HG03442 (cell line): ENCODE measurements around the gene DMD.

Experiments used
- ATAC-seq: cut with Tn5 transposase; IDR thresholded peaks from one replicate; pipeline ENCODE4 v1.9.1; 2021; ENCODE audit warnings: mild to moderate bottlenecking, moderate library complexity; ENCODE audit not compliant: unreplicated experiment

The DMD gene

DNA sequence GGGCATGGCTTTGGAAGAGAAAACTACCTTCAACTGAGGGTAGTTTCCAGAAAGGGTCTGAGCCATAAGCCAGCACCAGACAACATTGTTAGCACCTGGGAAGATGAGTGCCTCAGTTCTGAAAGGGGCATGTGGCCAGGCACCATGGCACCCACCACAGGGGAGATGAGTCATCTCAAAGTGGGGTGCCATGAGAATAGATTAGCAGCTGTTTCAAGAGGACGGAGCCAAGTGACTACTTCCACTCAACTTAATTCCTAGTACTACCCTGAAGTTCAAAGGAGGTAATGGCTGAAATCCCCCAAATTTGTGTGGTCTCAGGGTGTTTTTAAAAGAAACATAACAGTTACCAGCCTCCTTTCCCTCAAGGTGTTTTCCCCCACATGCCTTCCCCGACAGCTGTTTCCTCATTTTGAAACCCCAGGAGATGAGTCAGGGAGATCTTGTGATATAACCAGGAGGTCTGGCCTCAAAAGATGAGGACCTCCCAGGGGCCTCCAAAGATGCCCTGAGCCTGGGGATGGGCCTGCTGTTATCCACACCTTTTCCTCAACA is 2111.7 kb downstream of the DMD start:
- ATAC-seq, result peak; percentile 87

DNA sequence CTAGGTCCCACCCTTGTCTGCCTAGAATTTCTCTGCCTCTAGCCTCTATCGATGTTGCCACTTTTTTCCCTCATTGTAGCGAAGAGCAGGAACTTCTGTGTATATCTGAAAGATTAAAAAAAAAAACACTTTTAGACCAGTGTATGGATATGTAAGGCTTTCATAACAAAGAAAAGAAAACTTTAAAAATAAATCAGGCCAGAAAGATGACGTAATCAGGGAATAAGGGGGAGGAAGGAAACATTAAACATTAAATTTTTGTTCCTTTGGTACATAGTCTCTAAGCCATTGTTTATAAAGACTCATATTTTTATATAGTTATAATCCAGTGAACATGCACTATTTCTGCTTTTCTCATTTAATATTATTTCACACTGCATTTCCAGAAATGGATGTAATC is 2113.3 kb downstream of the DMD start:
- ATAC-seq, result no peak

DNA sequence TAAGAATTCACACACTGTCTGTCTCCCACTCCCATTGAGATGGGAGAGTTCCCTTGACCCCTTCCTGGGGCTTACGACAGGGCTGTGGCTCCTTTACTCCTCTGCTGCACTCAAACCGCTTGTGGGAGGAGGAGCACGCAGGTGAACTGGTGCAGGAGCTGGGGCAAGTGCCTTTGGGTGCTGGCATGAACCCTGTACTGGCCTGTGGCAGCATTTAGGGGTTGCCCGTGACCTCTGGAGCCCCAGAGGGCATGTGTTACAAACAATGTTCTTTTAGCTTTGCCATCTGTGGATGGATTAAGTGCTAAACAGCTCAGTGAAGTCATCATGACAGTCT is 2117.7 kb downstream of the DMD start:
- peak; percentile 20 for ATAC-seq

DNA sequence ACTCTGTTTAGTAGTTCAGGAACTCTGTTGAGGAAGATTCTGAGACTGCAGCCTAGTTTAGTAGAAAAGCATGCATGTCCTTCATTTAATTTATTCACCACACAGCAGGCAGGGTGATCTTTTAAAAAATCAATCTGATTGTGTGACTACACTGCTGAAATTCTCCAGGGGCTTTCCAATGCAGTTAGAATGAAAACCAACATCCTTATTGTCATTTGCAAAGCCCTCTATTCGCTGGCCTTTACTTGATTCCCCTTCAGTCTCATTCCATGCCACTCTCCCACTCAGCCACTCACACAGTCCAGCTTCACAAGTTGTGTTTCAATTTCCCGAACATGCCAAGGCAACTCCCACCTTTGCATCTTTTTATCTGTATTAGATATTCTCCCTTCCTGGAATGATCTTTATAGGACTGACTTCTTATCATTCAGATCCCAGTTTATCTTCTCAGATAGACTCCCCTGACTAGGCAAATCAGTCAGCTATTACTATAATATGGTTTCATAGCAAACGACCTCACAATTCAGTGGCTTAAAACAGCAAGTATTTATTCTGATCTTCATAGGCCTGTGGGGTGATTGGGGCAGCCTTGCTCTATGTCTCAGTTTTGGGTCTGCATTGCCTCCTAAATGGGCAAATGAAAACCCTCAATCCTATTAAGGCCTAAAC is 2118.2 kb downstream of the DMD start:
- ATAC-seq, result peak; percentile 72

DNA sequence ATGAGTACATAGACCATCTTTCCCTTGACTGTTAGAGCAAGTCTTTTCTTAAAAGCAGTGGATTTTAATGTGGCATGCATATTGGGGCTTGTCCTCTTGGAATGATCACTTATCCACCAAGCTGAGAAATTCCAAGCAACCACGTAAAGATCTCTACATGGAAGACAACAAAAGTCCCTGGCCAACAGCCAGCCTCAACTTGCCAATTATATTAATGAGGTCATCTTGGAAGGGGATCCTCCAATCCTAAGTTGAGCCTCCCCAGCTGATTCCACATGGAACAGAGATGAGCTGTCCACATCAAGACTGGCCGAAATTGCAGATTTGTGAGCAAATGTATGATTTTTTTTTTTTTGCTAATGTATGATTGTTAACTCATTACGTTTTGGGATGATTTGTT is 2118.9 kb downstream of the DMD start:
- ATAC-seq, result no peak

DNA sequence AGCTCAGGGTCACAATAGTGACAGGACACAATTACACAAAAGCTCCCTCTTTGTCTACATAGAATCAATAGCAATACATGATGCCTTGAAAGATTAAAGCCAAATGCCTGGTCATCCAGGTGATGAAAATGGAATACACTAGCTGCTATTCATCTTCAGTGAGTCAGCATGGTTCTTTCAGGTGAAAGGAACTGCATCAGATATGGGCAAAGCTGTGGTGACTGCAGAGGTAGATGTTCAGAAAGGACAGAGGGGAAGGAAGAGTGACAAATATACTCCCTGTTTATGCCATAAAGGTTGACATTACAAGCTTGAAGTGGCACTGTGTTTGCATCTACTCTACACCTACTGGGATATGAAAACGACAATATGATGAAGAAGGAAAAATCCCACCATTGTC is 2119.5 kb downstream of the DMD start:
- ATAC-seq, result no peak

DNA sequence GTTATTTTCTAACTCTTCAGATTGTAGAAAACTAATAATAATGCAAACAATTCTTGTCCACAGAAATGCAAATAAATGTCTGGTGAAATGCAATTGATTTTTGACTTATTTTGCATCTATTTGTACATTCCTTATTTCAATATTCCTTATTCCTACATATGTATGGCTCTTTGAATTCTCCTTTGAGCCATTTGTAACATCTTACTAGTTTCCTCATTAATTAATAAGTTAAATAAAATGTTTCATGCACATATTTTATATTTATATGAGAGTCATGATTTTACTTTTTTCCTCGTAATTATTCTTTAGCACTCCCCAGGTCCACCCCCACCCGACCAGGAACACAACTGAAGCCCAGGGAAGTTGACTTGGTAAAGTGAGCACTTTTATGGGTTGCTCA is 2136.8 kb downstream of the DMD start:
- no peak for ATAC-seq

DNA sequence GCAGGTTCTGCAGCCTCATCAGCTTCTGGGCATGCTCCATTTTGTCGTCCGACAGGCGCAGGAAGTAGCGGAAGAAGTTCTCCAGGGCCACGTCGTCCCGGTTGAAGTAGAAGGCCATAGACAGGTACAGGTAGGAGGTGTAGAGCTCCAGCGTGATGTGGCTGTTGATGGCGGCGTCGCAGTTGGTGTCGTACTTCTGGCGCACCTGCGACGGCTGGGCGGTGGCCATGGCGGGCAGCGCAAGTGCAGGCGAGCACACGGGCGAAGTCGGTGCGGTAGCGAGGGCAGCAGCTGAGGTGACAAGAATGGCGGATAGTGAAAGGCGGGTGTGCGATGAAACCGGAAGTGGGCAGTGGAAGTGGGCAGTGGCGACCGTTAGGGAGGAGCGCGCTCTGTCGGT is 2139.6 kb downstream of the DMD start, which contains the start of gene FTHL17:
Gene FTHL17, minus strand, starts transcription at position 317 of the 400 bp plus-strand sequence. Its CDS starts 88 bp downstream, at position 229.
- no peak for ATAC-seq

DNA sequence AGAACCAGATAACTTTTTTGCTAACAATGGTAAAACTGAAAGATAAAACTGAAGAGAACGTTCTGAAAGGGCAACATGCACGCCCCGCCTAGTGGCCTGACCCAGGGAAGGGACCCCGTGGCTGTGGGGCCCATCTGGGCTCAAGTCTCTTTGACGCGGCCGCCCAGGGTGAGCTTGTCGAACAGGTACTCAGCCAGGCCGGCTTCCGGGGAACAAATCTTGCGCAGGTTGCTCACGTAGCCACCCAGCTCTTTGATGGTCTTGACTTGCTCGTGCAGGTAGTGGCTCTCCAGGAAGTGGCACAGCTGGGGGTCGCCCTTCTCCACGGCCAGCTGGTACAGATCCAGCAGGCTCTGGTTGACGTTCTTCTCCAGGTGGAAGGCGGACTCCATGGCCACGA is 2140.1 kb downstream of the DMD start:
- no peak for ATAC-seq

DNA sequence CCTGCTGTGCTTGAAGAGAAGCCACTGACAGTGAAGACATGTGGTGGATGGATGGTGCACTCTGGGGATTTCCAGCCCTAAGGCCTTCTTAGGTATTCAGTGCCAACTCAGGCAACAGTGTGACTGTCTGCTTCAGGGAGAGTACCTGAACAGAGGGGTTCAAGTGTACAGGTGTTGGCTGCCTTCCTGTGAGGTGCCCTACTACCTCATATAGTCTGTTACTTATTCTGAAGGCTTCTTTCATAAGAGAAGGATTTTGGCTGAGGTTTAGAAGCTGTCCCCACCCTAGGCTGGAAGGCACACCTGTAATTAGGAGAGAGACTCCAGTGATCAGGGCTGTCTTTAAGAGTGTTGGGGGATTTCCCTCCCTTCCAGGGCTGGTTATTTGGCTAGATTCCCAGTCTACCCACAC is 2141.3 kb downstream of the DMD start:
- ATAC-seq, result peak; percentile 75
